ENCODE results near the gene PACSIN2.

Gene PACSIN2

GRCh38 chr22:42892571-42893316 lies 122.2 kb downstream of the PACSIN2 start:
- DNase-seq (ENCODE audit: extremely low spot score, insufficient read length, low read depth) = no peak
- FAIRE-seq = peak; percentile 85

GRCh38 chr22:42892156-42892555 lies 122.8 kb downstream of the PACSIN2 start:
- FAIRE-seq (no peak), DNase-seq (ENCODE audit: extremely low spot score, insufficient read length, low read depth) (no peak)

- FAIRE-seq = no peak
- no peak for DNase-seq (ENCODE audit: extremely low spot score, insufficient read length, low read depth)
Measured at GRCh38 chr22:42891696-42892095, 123.3 kb downstream of the PACSIN2 start.

GRCh38 chr22:42891008-42891407 lies 123.9 kb downstream of the PACSIN2 start:
- peak; percentile 60 for FAIRE-seq

GRCh38 chr22:42889304-42889703 lies 125.6 kb downstream of the PACSIN2 start:
- peak; percentile 99 for FAIRE-seq
- DNase-seq (ENCODE audit: extremely low spot score, insufficient read length, low read depth) = peak; percentile 70

More at GRCh38 chr22:42891008-42891407, 123.9 kb downstream of the PACSIN2 start:
- DNase-seq (ENCODE audit: extremely low spot score, insufficient read length, low read depth) = no peak

GRCh38 chr22:42887523-42888507 lies 127.1 kb downstream of the PACSIN2 start:
- no peak for DNase-seq (ENCODE audit: extremely low spot score, insufficient read length, low read depth)
- FAIRE-seq = no peak

GRCh38 chr22:42887120-42887519 lies 127.8 kb downstream of the PACSIN2 start:
- FAIRE-seq (no peak), DNase-seq (ENCODE audit: extremely low spot score, insufficient read length, low read depth) (no peak)

- no peak for FAIRE-seq
- DNase-seq (ENCODE audit: extremely low spot score, insufficient read length, low read depth) = no peak
Measured at GRCh38 chr22:42885446-42885845, 129.5 kb downstream of the PACSIN2 start.

GRCh38 chr22:42884616-42885375 lies 130.2 kb downstream of the PACSIN2 start:
- FAIRE-seq = no peak

GRCh38 chr22:42883970-42884369 lies 131.0 kb downstream of the PACSIN2 start:
- FAIRE-seq (no peak), DNase-seq (ENCODE audit: extremely low spot score, insufficient read length, low read depth) (no peak)

More at GRCh38 chr22:42884616-42885375, 130.2 kb downstream of the PACSIN2 start:
- no peak for DNase-seq (ENCODE audit: extremely low spot score, insufficient read length, low read depth)

- no peak for DNase-seq (ENCODE audit: extremely low spot score, insufficient read length, low read depth)
Measured at GRCh38 chr22:42883121-42883520, 131.8 kb downstream of the PACSIN2 start.

GRCh38 chr22:42881982-42882656 lies 132.8 kb downstream of the PACSIN2 start:
- DNase-seq (ENCODE audit: extremely low spot score, insufficient read length, low read depth) = no peak
- no peak for FAIRE-seq

More at GRCh38 chr22:42883121-42883520, 131.8 kb downstream of the PACSIN2 start:
- no peak for FAIRE-seq

- FAIRE-seq (no peak), DNase-seq (ENCODE audit: extremely low spot score, insufficient read length, low read depth) (no peak)
Measured at GRCh38 chr22:42881298-42881697, 133.7 kb downstream of the PACSIN2 start.

- FAIRE-seq (no peak), DNase-seq (ENCODE audit: extremely low spot score, insufficient read length, low read depth) (no peak)
Measured at GRCh38 chr22:42880815-42881214, 134.1 kb downstream of the PACSIN2 start.

GRCh38 chr22:42879371-42880021 lies 135.5 kb downstream of the PACSIN2 start:
- DNase-seq (ENCODE audit: extremely low spot score, insufficient read length, low read depth) = no peak
- no peak for FAIRE-seq

GRCh38 chr22:42878561-42879305 lies 136.2 kb downstream of the PACSIN2 start:
- FAIRE-seq (no peak), DNase-seq (ENCODE audit: extremely low spot score, insufficient read length, low read depth) (no peak)

GRCh38 chr22:42877597-42878340 lies 137.2 kb downstream of the PACSIN2 start:
- no peak for DNase-seq (ENCODE audit: extremely low spot score, insufficient read length, low read depth)
- FAIRE-seq = no peak

GRCh38 chr22:42877158-42877557 lies 137.8 kb downstream of the PACSIN2 start:
- FAIRE-seq (no peak), DNase-seq (ENCODE audit: extremely low spot score, insufficient read length, low read depth) (no peak)
